Mesothelial cell of epicardium (in vitro differentiated cells): Measurements from ENCODE around the gene XRCC2. TPM values are rescaled to one million over a fixed set of nuclear protein-coding genes. Genes with fewer than 3 reads are reported as not detected.

ENCODE experiments used
- DNase-seq, 2 experiments: peaks; one replicate each; pipeline ENCODE4 v3.0.0; 2021; ENCODE audit warnings: low spot score in 2 of 2; ENCODE audit not compliant: unreplicated experiment in 2 of 2
- H3K27ac Mint-ChIP-seq: 2 replicates; pipeline ENCODE4 v1.8.0; 2021; ENCODE audit warnings: mixed read lengths
- H3K27me3 Mint-ChIP-seq: 2 replicates; pipeline ENCODE4 v1.8.0; 2021; ENCODE audit warnings: low read depth, mixed read lengths
- H3K36me3 Mint-ChIP-seq: 2 replicates; pipeline ENCODE4 v1.8.0; 2021; ENCODE audit warnings: mixed read lengths
- H3K4me1 Mint-ChIP-seq: 2 replicates; pipeline ENCODE4 v1.8.0; 2021; ENCODE audit warnings: mixed read lengths
- H3K4me3 Mint-ChIP-seq: 2 replicates; pipeline ENCODE4 v1.8.0; 2021; ENCODE audit warnings: mild to moderate bottlenecking, moderate library complexity, mixed read lengths
- H3K9me3 Mint-ChIP-seq: 2 replicates; pipeline ENCODE4 v1.8.0; 2021; ENCODE audit warnings: mixed read lengths
- CTCF ChIP-seq: fragments of 200-600 bp; sonication (generic); IDR thresholded peaks from one replicate; pipeline ENCODE4 v1.5.0; 2021; ENCODE audit warnings: antibody characterized with exemption; ENCODE audit not compliant: unreplicated experiment
- total RNA-seq: library from RNA; stranded (reverse); gene quantifications from 3 replicates; pipeline ENCODE4 v1.2.1, GENCODE V29; 2021

Gene XRCC2
- total RNA-seq, 1 donor from 2014 or later = 7.0 TPM

- H3K36me3 Mint-ChIP-seq = no peaks in the 10 kb centered on the region
- no peaks in the 10 kb centered on the region for H3K4me1 Mint-ChIP-seq
- no peak for DNase-seq
- no peak for TF ChIP-seq CTCF
- peaks cover 11% of the 10 kb centered on the region for H3K9me3 Mint-ChIP-seq
- H3K27me3 Mint-ChIP-seq = no peaks in the 10 kb centered on the region
- H3K27ac Mint-ChIP-seq = no peak overlapping the region
- H3K4me3 Mint-ChIP-seq = no peak overlapping the region
Measured at GRCh38 chr7:152608208-152608607, 67.7 kb downstream of the XRCC2 start.

- H3K36me3 Mint-ChIP-seq = no peaks in the 10 kb centered on the region
- no peak overlapping the region for H3K27ac Mint-ChIP-seq
- no peak for TF ChIP-seq CTCF
- no peaks in the 10 kb centered on the region for H3K9me3 Mint-ChIP-seq
- H3K4me3 Mint-ChIP-seq = no peak overlapping the region
- H3K4me1 Mint-ChIP-seq = no peaks in the 10 kb centered on the region
- DNase-seq = no peak
- no peaks in the 10 kb centered on the region for H3K27me3 Mint-ChIP-seq
Measured at GRCh38 chr7:152607007-152607406, 68.9 kb downstream of the XRCC2 start.

- DNase-seq = no peak
- no peak for TF ChIP-seq CTCF
- no peaks in the 10 kb centered on the region for H3K9me3 Mint-ChIP-seq
- H3K4me3 Mint-ChIP-seq = no peak overlapping the region
- no peaks in the 10 kb centered on the region for H3K27me3 Mint-ChIP-seq
- H3K27ac Mint-ChIP-seq = no peak overlapping the region
- no peaks in the 10 kb centered on the region for H3K36me3 Mint-ChIP-seq
- H3K4me1 Mint-ChIP-seq = no peaks in the 10 kb centered on the region
Measured at GRCh38 chr7:152602962-152603361, 73.0 kb downstream of the XRCC2 start.

- H3K4me3 Mint-ChIP-seq = no peak overlapping the region
- no peak overlapping the region for H3K27ac Mint-ChIP-seq
- no peaks in the 10 kb centered on the region for H3K9me3 Mint-ChIP-seq
Measured at GRCh38 chr7:152601305-152601798, 74.6 kb downstream of the XRCC2 start.

GRCh38 chr7:152600266-152600665 lies 75.7 kb downstream of the XRCC2 start:
- H3K27ac Mint-ChIP-seq = no peak overlapping the region
- TF ChIP-seq CTCF = no peak

More at GRCh38 chr7:152601305-152601798, 74.6 kb downstream of the XRCC2 start:
- Mint-ChIP-seq H3K36me3 (no peaks in the 10 kb centered on the region), H3K4me1 (no peaks in the 10 kb centered on the region), H3K27me3 (no peaks in the 10 kb centered on the region)
- TF ChIP-seq CTCF = no peak
- DNase-seq = no peak

GRCh38 chr7:152597507-152597906 lies 78.4 kb downstream of the XRCC2 start:
- no peaks in the 10 kb centered on the region for H3K4me1 Mint-ChIP-seq
- TF ChIP-seq CTCF = no peak
- no peaks in the 10 kb centered on the region for H3K27me3 Mint-ChIP-seq
- no peaks in the 10 kb centered on the region for H3K36me3 Mint-ChIP-seq
- H3K9me3 Mint-ChIP-seq = no peaks in the 10 kb centered on the region
- no peak overlapping the region for H3K27ac Mint-ChIP-seq
- no peak overlapping the region for H3K4me3 Mint-ChIP-seq
- DNase-seq = no peak

More at GRCh38 chr7:152600266-152600665, 75.7 kb downstream of the XRCC2 start:
- no peak for DNase-seq
- H3K9me3 Mint-ChIP-seq = no peaks in the 10 kb centered on the region
- H3K4me1 Mint-ChIP-seq = no peaks in the 10 kb centered on the region
- no peaks in the 10 kb centered on the region for H3K27me3 Mint-ChIP-seq
- H3K36me3 Mint-ChIP-seq = no peaks in the 10 kb centered on the region
- no peak overlapping the region for H3K4me3 Mint-ChIP-seq
